Activated naive CD4-positive, alpha-beta T cell treated with anti-CD3 and anti-CD28 coated beads, Interleukin-2, amount 50 U/mL, for 24 hours (primary cell): Measurements from ENCODE around the gene ARL4D.

ENCODE experiments used
- H3K27ac Mint-ChIP-seq: one replicate; pipeline ENCODE4 v1.8.0; 2021; ENCODE audit warnings: mild to moderate bottlenecking, mixed read lengths
- H3K27me3 Mint-ChIP-seq: one replicate; pipeline ENCODE4 v1.8.0; 2021; ENCODE audit warnings: mixed read lengths
- H3K36me3 Mint-ChIP-seq: one replicate; pipeline ENCODE4 v1.8.0; 2021; ENCODE audit warnings: mixed read lengths
- H3K4me1 Mint-ChIP-seq: one replicate; pipeline ENCODE4 v1.8.0; 2021; ENCODE audit warnings: mixed read lengths
- H3K4me3 Mint-ChIP-seq: one replicate; pipeline ENCODE4 v1.8.0; 2021; ENCODE audit warnings: mild to moderate bottlenecking, mixed read lengths
- H3K9me3 Mint-ChIP-seq: one replicate; pipeline ENCODE4 v1.8.0; 2021; ENCODE audit warnings: mixed read lengths

The ARL4D gene

GRCh38 chr17:43449470-43450248, 50.9 kb downstream of the ARL4D start:
- Mint-ChIP-seq H3K27ac (no peak overlapping the region), H3K4me1 (no peaks in the 10 kb centered on the region), H3K27me3 (peaks cover 2% of the 10 kb centered on the region), H3K9me3 (no peaks in the 10 kb centered on the region), H3K36me3 (no peaks in the 10 kb centered on the region), H3K4me3 (no peak overlapping the region)
